ENCODE data around the gene TMEM150B.

GRCh38 chr19:55305491-55305890 is 19.6 kb downstream of the TMEM150B start:
- TF ChIP-seq EZH2 (IDR thresholded peaks at IDR 0.05; ENCODE audit: borderline replicate concordance, low read depth, low read length, severe bottlenecking): no peak
- no peak for TF ChIP-seq CTCF (IDR thresholded peaks at IDR 0.05; ENCODE audit: borderline replicate concordance, extremely low read depth, low read length, poor library complexity, severe bottlenecking)

Measured in DND-41 (cell line).